HepG2 (cell line): Measurements from ENCODE around the gene OBSL1. TPM values are rescaled to one million over a fixed set of nuclear protein-coding genes. Genes with fewer than 3 reads are reported as not detected.
A peak's percentile ranks its signal among the peaks of the same experiment; 100 is the strongest.

ENCODE experiments used
- FIP1L1 ChIP-seq: fragments of 200-400 bp; formaldehyde crosslinking; IDR thresholded peaks from 2 replicates; pipeline ENCODE4 v1.6.1; 2018; ENCODE audit warnings: low read depth, mild to moderate bottlenecking, low read length, moderate library complexity, borderline replicate concordance; ENCODE audit not compliant: insufficient read depth
- RBFOX2 ChIP-seq: fragments of 200-400 bp; formaldehyde crosslinking; IDR thresholded peaks from 2 replicates; pipeline ENCODE4 v1.6.1; 2017; ENCODE audit warnings: low read depth, mild to moderate bottlenecking, low read length
- RBM39 ChIP-seq: fragments of 200-400 bp; formaldehyde crosslinking; IDR thresholded peaks from one replicate; pipeline ENCODE4 v1.6.1; 2018; ENCODE audit warnings: antibody characterized with exemption, mild to moderate bottlenecking, low read depth, low read length; ENCODE audit not compliant: poor library complexity, severe bottlenecking
- SATB2 ChIP-seq: sonication (generic); formaldehyde crosslinking; IDR thresholded peaks from 2 replicates; pipeline ENCODE4 v1.5.0; 2020; ENCODE audit warnings: missing genetic modification reagents
- ZBTB40 ChIP-seq, 2 experiments: fragments of 450-650 bp in 1 of 2; sonication (generic) in 1 of 2; formaldehyde crosslinking in 1 of 2; IDR thresholded peaks; 2 replicates each; pipeline versions ENCODE4 v1.6.1 to v1.8.0; 2016 to 2022; ENCODE audit warnings: antibody characterized with exemption in 1 of 2, mild to moderate bottlenecking in 1 of 2, missing genetic modification reagents in 1 of 2
- ZBTB7A ChIP-seq: sonication (generic); formaldehyde crosslinking; IDR thresholded peaks from 2 replicates; pipeline ENCODE4 v1.8.0; 2022; ENCODE audit warnings: mild to moderate bottlenecking, missing genetic modification reagents
- ZFP1 ChIP-seq: IDR thresholded peaks from 2 replicates; pipeline ENCODE4 v1.6.1; 2016
- ZNF563 ChIP-seq: sonication (generic); formaldehyde crosslinking; IDR thresholded peaks from 2 replicates; pipeline ENCODE4 v1.8.0; 2022; ENCODE audit warnings: mild to moderate bottlenecking, moderate library complexity, missing genetic modification reagents
- ZSCAN29 ChIP-seq: sonication (generic); formaldehyde crosslinking; conservative IDR thresholded peaks from 2 replicates; pipeline ENCODE4 v1.4.0; 2020; ENCODE audit warnings: mild to moderate bottlenecking, missing genetic modification reagents
- ZXDC ChIP-seq: sonication (generic); formaldehyde crosslinking; IDR thresholded peaks from 2 replicates; pipeline ENCODE4 v1.5.0; 2020; ENCODE audit warnings: mild to moderate bottlenecking, missing genetic modification reagents
- polyA plus RNA-seq, 8 experiments: library from polyadenylated mRNA; depleted of rRNA in 3 of 8; stranded (reverse) in 7 of 8; unstranded in 1 of 8; fragments of >200 nt; fragmentation: Illumina TruSeq in 4 of 8; extraction: Trizol in 4 of 8; gene quantifications; 2 replicates each; pipeline versions ENCODE4 v1.2.1 to v1.2.3, GENCODE V29; 2011 to 2016; ENCODE audit warnings: low read depth in 4 of 8, missing spikeins in 1 of 8, mixed read lengths in 1 of 8; ENCODE audit not compliant: insufficient read depth in 1 of 8
- total RNA-seq, 5 experiments: library from RNA; depleted of rRNA; stranded (reverse); fragments of >200 nt; fragmentation: Illumina TruSeq; extraction: Trizol; gene quantifications; 2 replicates each; pipeline ENCODE4 v1.2.3, GENCODE V29; 2016; ENCODE audit warnings: low read depth in 1 of 5

The OBSL1 gene
- total and polyA plus RNA-seq, 2 of the 13 experiments (the other 11 are each of a cell fraction or from before 2014, with no cell fraction given): 86.7 to 218 TPM

- TF ChIP-seq FIP1L1 (no peak), RBM39 (no peak), ZSCAN29 (CRISPR knock-in tag) (0 out of 2 replicates have a peak, but pooled peaks have one; percentile 58), ZBTB7A (peak; percentile 20; the same call in 1 of the 2 replicates), ZFP1 (CRISPR knock-in tag) (no peak), ZNF563 (CRISPR knock-in tag) (peak; percentile 77), SATB2 (CRISPR knock-in tag) (no peak), RBFOX2 (no peak), ZXDC (CRISPR knock-in tag) (peak; percentile 46; the same call in 1 of the 2 replicates), ZBTB40 (IDR thresholded peaks at IDR 0.05) (no peak), ZBTB40 (CRISPR knock-in tag; IDR thresholded peaks at IDR 0.05) (no peak)
Measured at GRCh38 chr2:219509780-219510511, 61.4 kb downstream of the OBSL1 start (continued).
